Natural killer cell (primary cell): ENCODE results near the gene SMIM7. TPM values are rescaled to one million over a fixed set of nuclear protein-coding genes. Genes with fewer than 3 reads are reported as not detected.

ENCODE experiments used
- ATAC-seq, 3 donors: fragments of 150-1000 bp in 2 of 3; fragments of 200-7000 bp in 1 of 3; cut with Tn5 transposase; 1 replicate in 1 of 3; 2 replicates in 2 of 3; pipeline ENCODE4 v1.10.0; 2021; ENCODE audit warnings: mild to moderate bottlenecking in 2 of 3, moderate library complexity in 2 of 3
- DNase-seq, 2 donors: peaks; one replicate each; pipeline versions ENCODE4 v3.0.0 to v3.0.0-alpha.2; 2013 to 2021; ENCODE audit warnings: mixed read lengths in 1 of 2
- H3K27ac ChIP-seq: one replicate; pipeline ENCODE4 v1.5.1; 2013; ENCODE audit warnings: mild to moderate bottlenecking, low read length
- H3K27me3 ChIP-seq: one replicate; pipeline ENCODE4 v1.6.1; 2013; ENCODE audit warnings: low read length; ENCODE audit not compliant: control insufficient read depth, insufficient read depth
- H3K36me3 ChIP-seq: one replicate; pipeline ENCODE4 v1.6.1; 2013; ENCODE audit warnings: low read length; ENCODE audit not compliant: control insufficient read depth, insufficient read depth
- H3K4me1 ChIP-seq: one replicate; pipeline ENCODE4 v1.6.1; 2013; ENCODE audit warnings: low read length; ENCODE audit not compliant: control insufficient read depth, insufficient read depth
- H3K4me3 ChIP-seq: one replicate; pipeline ENCODE4 v1.5.1; 2013; ENCODE audit warnings: low read length
- H3K9me3 ChIP-seq: one replicate; pipeline ENCODE4 v1.6.1; 2013; ENCODE audit warnings: low read length; ENCODE audit not compliant: control insufficient read depth, insufficient read depth
- H3K27ac Mint-ChIP-seq, 2 donors: one replicate each; pipeline ENCODE4 v1.8.0; 2022; ENCODE audit warnings: mild to moderate bottlenecking in 2 of 2, mixed read lengths in 2 of 2, moderate library complexity in 1 of 2
- H3K27me3 Mint-ChIP-seq, 2 donors: one replicate each; pipeline ENCODE4 v1.8.0; 2022; ENCODE audit warnings: low read depth in 2 of 2, mixed read lengths in 2 of 2
- H3K36me3 Mint-ChIP-seq: one replicate; pipeline ENCODE4 v1.8.0; 2022; ENCODE audit warnings: mixed read lengths
- H3K4me1 Mint-ChIP-seq, 2 donors: one replicate each; pipeline ENCODE4 v1.8.0; 2022; ENCODE audit warnings: mixed read lengths in 2 of 2
- H3K4me3 Mint-ChIP-seq: one replicate; pipeline ENCODE4 v1.8.0; 2022; ENCODE audit warnings: mild to moderate bottlenecking, moderate library complexity, mixed read lengths
- H3K9me3 Mint-ChIP-seq, 2 donors: one replicate each; pipeline ENCODE4 v1.8.0; 2022; ENCODE audit warnings: mixed read lengths in 2 of 2
- CTCF ChIP-seq: fragments of 200-600 bp; IDR thresholded peaks from one replicate; pipeline ENCODE4 v1.8.0; 2022; ENCODE audit warnings: antibody characterized with exemption
- WGBS: methylation state at CpG from one replicate; pipeline ENCODE4 v1.1.7; 2013; ENCODE audit warnings: missing lambda C conversion rate; ENCODE audit not compliant: insufficient coverage; 5-methylcytosine and 5-hydroxymethylcytosine counted together
- intact Hi-C: fragments of 100-400 bp; cut with micrococcal nuclease; formaldehyde crosslinking; loops from one replicate; pipeline ENCODE4 v1.14.2; 2022
- total RNA-seq, 4 donors: library from RNA; stranded (reverse); fragments of 120-200 nt in 1 of 4; gene quantifications; one replicate each; pipeline versions ENCODE4 v1.2.3 to v1.2.4, GENCODE V29; 2013 to 2022

SMIM7 gene
- total RNA-seq, 3 donors from 2014 or later (not counting 1 experiment from before 2014, with no cell fraction given): 63.2 to 88.4 (median 76.0) TPM

GRCh38 chr19:16603090-16603489 lies 56.9 kb downstream of the SMIM7 start:
- Mint-ChIP-seq H3K27me3 (no peaks in the 10 kb centered on the region), H3K9me3 (no peaks in the 10 kb centered on the region), H3K4me3 (no peak overlapping the region), H3K27ac (no peak overlapping the region), H3K4me1 (peaks cover 29 to 45% of the 10 kb centered on the region in 2 donors), H3K36me3 (no peaks in the 10 kb centered on the region)
- intact Hi-C loops: no loop called here
- H3K27me3 ChIP-seq: no peaks in the 10 kb centered on the region
- no peaks in the 10 kb centered on the region for H3K36me3 ChIP-seq
- no peak overlapping the region for H3K4me3 ChIP-seq
- H3K9me3 ChIP-seq: no peaks in the 10 kb centered on the region
- TF ChIP-seq CTCF: no peak
- WGBS: 97% methylated on average over 3 of the region's 3 CpGs
- ATAC-seq (no peak), DNase-seq (no peak)
- no peak overlapping the region for H3K27ac ChIP-seq
- peaks cover 14% of the 10 kb centered on the region for H3K4me1 ChIP-seq

DNA sequence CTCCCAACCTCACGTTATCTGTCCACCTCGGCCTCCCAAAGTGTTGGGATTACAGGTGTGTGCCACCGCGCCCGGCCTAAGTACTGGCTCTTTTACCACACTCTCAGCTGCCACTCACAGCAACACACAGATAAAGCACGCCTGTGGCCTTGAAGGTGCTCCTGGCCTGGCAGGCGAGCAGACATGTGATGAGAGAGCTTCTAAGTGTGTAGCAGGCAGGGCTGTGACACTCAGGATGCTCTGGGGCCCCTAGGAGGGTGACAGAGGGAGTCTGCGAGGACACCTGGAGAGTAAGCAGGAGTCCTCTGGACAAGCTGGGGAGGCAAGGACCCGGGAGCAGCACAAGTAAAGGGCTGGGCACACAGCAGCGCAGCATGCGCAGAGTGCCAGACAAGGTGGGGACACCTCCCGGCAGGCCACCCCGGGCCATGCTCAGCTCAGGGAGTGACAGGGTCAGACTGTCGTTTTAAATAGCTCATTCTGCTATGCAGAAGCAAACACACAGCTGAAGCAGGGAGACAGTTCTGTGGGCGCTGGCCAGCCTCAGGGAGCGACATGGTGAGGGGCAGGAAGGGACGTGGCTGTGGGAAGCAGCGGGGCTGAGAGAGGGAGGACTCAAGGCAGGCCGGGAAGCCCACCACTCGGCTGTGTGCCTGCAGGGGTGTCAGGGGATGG lies 58.4 kb downstream of the SMIM7 start:
- no peak for TF ChIP-seq CTCF
- H3K27ac ChIP-seq: no peak overlapping the region
- H3K4me1 ChIP-seq: peaks cover 8% of the 10 kb centered on the region
- H3K27ac Mint-ChIP-seq: no peak overlapping the region
- no peaks in the 10 kb centered on the region for H3K36me3 ChIP-seq
- H3K27me3 ChIP-seq: no peaks in the 10 kb centered on the region
- no peaks in the 10 kb centered on the region for H3K9me3 ChIP-seq
- no peak for DNase-seq
- H3K27me3 Mint-ChIP-seq: no peaks in the 10 kb centered on the region
- 96% methylated on average over 20 of the region's 20 CpGs for WGBS
- peaks cover 35 to 47% of the 10 kb centered on the region in 2 donors for H3K4me1 Mint-ChIP-seq
- no peaks in the 10 kb centered on the region for H3K36me3 Mint-ChIP-seq
- ATAC-seq: no peak
- intact Hi-C loops: no loop called here
- H3K9me3 Mint-ChIP-seq: no peaks in the 10 kb centered on the region
- H3K4me3 Mint-ChIP-seq: no peak overlapping the region
- H3K4me3 ChIP-seq: no peak overlapping the region

GRCh38 chr19:16600824-16601223 lies 59.1 kb downstream of the SMIM7 start:
- no peaks in the 10 kb centered on the region for H3K9me3 Mint-ChIP-seq
- ATAC-seq: no peak
- H3K36me3 Mint-ChIP-seq: no peaks in the 10 kb centered on the region
- no peaks in the 10 kb centered on the region for H3K36me3 ChIP-seq
- no peak for DNase-seq
- no peak for TF ChIP-seq CTCF
- H3K27me3 ChIP-seq: no peaks in the 10 kb centered on the region
- peaks cover 39 to 53% of the 10 kb centered on the region in 2 donors for H3K4me1 Mint-ChIP-seq
- H3K27ac ChIP-seq: no peak overlapping the region
- peaks cover 15% of the 10 kb centered on the region for H3K4me1 ChIP-seq
- WGBS: 96% methylated on average over 5 of the region's 5 CpGs
- H3K27me3 Mint-ChIP-seq: no peaks in the 10 kb centered on the region
- H3K4me3 Mint-ChIP-seq: no peak overlapping the region
- intact Hi-C loops: no loop called here
- peak overlapping the region in 1 of 2 donors; percentile 58 for H3K27ac Mint-ChIP-seq
- H3K4me3 ChIP-seq: no peak overlapping the region
- no peaks in the 10 kb centered on the region for H3K9me3 ChIP-seq
